ENCODE measurements around the gene RTP1. TPM values are rescaled to one million over a fixed set of nuclear protein-coding genes. Genes with fewer than 3 reads are reported as not detected.

The RTP1 gene
- total RNA-seq, 1 donor from 2014 or later: not detected

GRCh38 chr3:187161556-187161955 is 35.7 kb upstream of the RTP1 start:
- H3K4me3 ChIP-seq: no peak overlapping the region
- H3K9ac ChIP-seq: no peak overlapping the region
- no peak overlapping the region for H3K27ac Mint-ChIP-seq

GRCh38 chr3:187162265-187162953 is 34.9 kb upstream of the RTP1 start:
- Histone ChIP-seq H3K4me2 (no peak overlapping the region), H3K9ac (no peak overlapping the region), H3K79me2 (ENCODE audit: low read depth) (no peaks in the 10 kb centered on the region), H3K27ac (no peak overlapping the region), H3K27me3 (no peaks in the 10 kb centered on the region), H4K20me1 (ENCODE audit: low read depth) (no peaks in the 10 kb centered on the region), H3K4me3 (no peak overlapping the region), H3K4me1 (peaks cover 13% of the 10 kb centered on the region), H3K36me3 (no peaks in the 10 kb centered on the region), H3F3A (ENCODE audit: low read depth) (no peaks in the 10 kb centered on the region), H3K9me3 (ENCODE audit: low read depth) (no peaks in the 10 kb centered on the region), H2AFZ (replicated peaks) (no peak overlapping the region)
- Mint-ChIP-seq H3K27me3 (ENCODE audit: insufficient read depth, low read depth) (peaks cover 2% of the 10 kb centered on the region), H3K36me3 (no peaks in the 10 kb centered on the region), H3K4me1 (peaks cover 12% of the 10 kb centered on the region), H3K27ac (no peak overlapping the region), H3K4me3 (no peak overlapping the region), H3K9me3 (peaks cover 5% of the 10 kb centered on the region)
- no peak for DNase-seq (ENCODE audit: low spot score)
- TF ChIP-seq EZH2 (IDR thresholded peaks at IDR 0.05): no peak
- TF ChIP-seq CTCF (IDR thresholded peaks at IDR 0.05): no peak
- TF ChIP-seq EZH2phosphoT487 (IDR thresholded peaks at IDR 0.05): no peak

More at GRCh38 chr3:187161556-187161955, 35.7 kb upstream of the RTP1 start:
- Mint-ChIP-seq H3K4me3 (no peak overlapping the region), H3K36me3 (no peaks in the 10 kb centered on the region), H3K4me1 (peaks cover 12% of the 10 kb centered on the region), H3K9me3 (peaks cover 5% of the 10 kb centered on the region), H3K27me3 (ENCODE audit: insufficient read depth, low read depth) (peaks cover 2% of the 10 kb centered on the region)
- no peaks in the 10 kb centered on the region for H3K36me3 ChIP-seq
- no peak for TF ChIP-seq EZH2phosphoT487 (IDR thresholded peaks at IDR 0.05)
- no peak for TF ChIP-seq CTCF (IDR thresholded peaks at IDR 0.05)
- no peak for TF ChIP-seq EZH2 (IDR thresholded peaks at IDR 0.05)
- H3K27ac ChIP-seq: no peak overlapping the region
- H3K27me3 ChIP-seq: no peaks in the 10 kb centered on the region
- H3K79me2 ChIP-seq (ENCODE audit: low read depth): no peaks in the 10 kb centered on the region
- H3K4me1 ChIP-seq: peaks cover 13% of the 10 kb centered on the region
- no peaks in the 10 kb centered on the region for H4K20me1 ChIP-seq (ENCODE audit: low read depth)
- H3K4me2 ChIP-seq: no peak overlapping the region
- peak overlapping the region; percentile 42 for H2AFZ ChIP-seq (replicated peaks)
- no peaks in the 10 kb centered on the region for H3K9me3 ChIP-seq (ENCODE audit: low read depth)
- no peaks in the 10 kb centered on the region for H3F3A ChIP-seq (ENCODE audit: low read depth)
- no peak for DNase-seq (ENCODE audit: low spot score)

GRCh38 chr3:187165144-187165543 is 32.1 kb upstream of the RTP1 start:
- Mint-ChIP-seq H3K9me3 (peaks cover 2% of the 10 kb centered on the region), H3K27ac (no peak overlapping the region), H3K4me3 (no peak overlapping the region), H3K27me3 (ENCODE audit: insufficient read depth, low read depth) (peaks cover 2% of the 10 kb centered on the region), H3K36me3 (no peaks in the 10 kb centered on the region), H3K4me1 (peaks cover 12% of the 10 kb centered on the region)
- H3K79me2 ChIP-seq (ENCODE audit: low read depth): no peaks in the 10 kb centered on the region
- DNase-seq (ENCODE audit: low spot score): peak; percentile 79
- TF ChIP-seq CTCF (IDR thresholded peaks at IDR 0.05) (peak; percentile 74), EZH2phosphoT487 (IDR thresholded peaks at IDR 0.05) (no peak), EZH2 (IDR thresholded peaks at IDR 0.05) (no peak)
- no peaks in the 10 kb centered on the region for H3K36me3 ChIP-seq
- H2AFZ ChIP-seq (replicated peaks): no peak overlapping the region
- H3K27me3 ChIP-seq: no peaks in the 10 kb centered on the region
- no peaks in the 10 kb centered on the region for H3F3A ChIP-seq (ENCODE audit: low read depth)
- H3K4me1 ChIP-seq: peaks cover 13% of the 10 kb centered on the region
- H3K27ac ChIP-seq: no peak overlapping the region
- H3K9ac ChIP-seq: no peak overlapping the region
- no peaks in the 10 kb centered on the region for H3K9me3 ChIP-seq (ENCODE audit: low read depth)
- H3K4me3 ChIP-seq: no peak overlapping the region
- H4K20me1 ChIP-seq (ENCODE audit: low read depth): no peaks in the 10 kb centered on the region
- H3K4me2 ChIP-seq: peak overlapping the region; percentile 48
